ENCODE measurements around the gene MCF2L. TPM values are rescaled to one million over a fixed set of nuclear protein-coding genes. Genes with fewer than 3 reads are reported as not detected.

MCF2L gene
- total RNA-seq, 1 donor from 2014 or later = 83.0 TPM

DNA sequence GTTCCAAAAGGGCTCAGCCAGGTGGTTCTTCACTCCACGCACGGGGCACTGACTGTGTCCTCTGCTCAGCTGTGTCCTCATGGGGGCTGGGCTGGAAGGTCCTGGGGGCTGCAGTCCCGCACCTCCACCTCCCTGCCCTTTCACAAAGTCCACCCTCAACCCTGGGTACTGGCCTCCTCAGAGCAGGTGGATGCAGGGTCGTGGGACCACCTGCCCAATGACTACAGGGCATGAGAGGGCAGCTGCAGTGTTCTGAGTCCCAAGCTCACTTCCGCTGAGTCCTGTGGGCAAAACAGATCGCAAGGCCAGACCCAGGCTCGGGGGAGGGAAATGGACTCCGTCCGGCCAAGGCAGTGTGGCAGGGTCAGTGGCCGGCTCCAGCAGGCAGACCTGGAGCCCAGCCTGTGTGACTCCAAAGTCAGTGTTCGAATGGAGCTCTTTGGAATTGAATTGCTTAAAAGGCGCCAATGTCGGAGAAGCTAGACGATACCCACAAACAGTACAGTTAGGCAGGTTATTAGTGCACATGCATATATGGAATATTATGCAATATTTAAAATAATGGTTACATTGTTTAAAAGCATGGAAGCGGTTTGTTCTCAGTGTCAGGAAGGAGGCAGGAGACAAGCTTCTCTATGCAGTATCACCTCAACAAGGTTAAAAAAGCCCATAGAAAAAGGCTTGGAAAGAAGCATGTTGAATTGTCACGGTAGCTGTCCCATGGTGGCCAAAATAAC lies 54.8 kb downstream of the MCF2L start:
- H3K27me3 Mint-ChIP-seq (ENCODE audit: unreplicated experiment) = peaks cover 7% of the 10 kb centered on the region
- peaks cover 7% of the 10 kb centered on the region for H3K9me3 Mint-ChIP-seq (ENCODE audit: unreplicated experiment)
- TF ChIP-seq, protein P1, sequence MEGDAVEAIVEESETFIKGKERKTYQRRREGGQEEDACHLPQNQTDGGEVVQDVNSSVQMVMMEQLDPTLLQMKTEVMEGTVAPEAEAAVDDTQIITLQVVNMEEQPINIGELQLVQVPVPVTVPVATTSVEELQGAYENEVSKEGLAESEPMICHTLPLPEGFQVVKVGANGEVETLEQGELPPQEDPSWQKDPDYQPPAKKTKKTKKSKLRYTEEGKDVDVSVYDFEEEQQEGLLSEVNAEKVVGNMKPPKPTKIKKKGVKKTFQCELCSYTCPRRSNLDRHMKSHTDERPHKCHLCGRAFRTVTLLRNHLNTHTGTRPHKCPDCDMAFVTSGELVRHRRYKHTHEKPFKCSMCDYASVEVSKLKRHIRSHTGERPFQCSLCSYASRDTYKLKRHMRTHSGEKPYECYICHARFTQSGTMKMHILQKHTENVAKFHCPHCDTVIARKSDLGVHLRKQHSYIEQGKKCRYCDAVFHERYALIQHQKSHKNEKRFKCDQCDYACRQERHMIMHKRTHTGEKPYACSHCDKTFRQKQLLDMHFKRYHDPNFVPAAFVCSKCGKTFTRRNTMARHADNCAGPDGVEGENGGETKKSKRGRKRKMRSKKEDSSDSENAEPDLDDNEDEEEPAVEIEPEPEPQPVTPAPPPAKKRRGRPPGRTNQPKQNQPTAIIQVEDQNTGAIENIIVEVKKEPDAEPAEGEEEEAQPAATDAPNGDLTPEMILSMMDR (IDR thresholded peaks at IDR 0.05; ENCODE audit: partially characterized antibody, unreplicated experiment) = no peak
- peaks cover 10% of the 10 kb centered on the region for H3K4me1 Mint-ChIP-seq (ENCODE audit: low read depth, unreplicated experiment)
- H3K36me3 Mint-ChIP-seq (ENCODE audit: unreplicated experiment) = peaks cover 7% of the 10 kb centered on the region
- H3K4me3 Mint-ChIP-seq (ENCODE audit: unreplicated experiment) = no peak overlapping the region
- no peak for DNase-seq
- no peak overlapping the region for H3K27ac Mint-ChIP-seq (ENCODE audit: unreplicated experiment)

GRCh38 chr13:113024466-113024865 lies 55.5 kb downstream of the MCF2L start:
- no peak for DNase-seq
- no peak overlapping the region for H3K27ac Mint-ChIP-seq (ENCODE audit: unreplicated experiment)
- H3K4me3 Mint-ChIP-seq (ENCODE audit: unreplicated experiment) = no peak overlapping the region
- TF ChIP-seq, protein P1 (IDR thresholded peaks at IDR 0.05; ENCODE audit: partially characterized antibody, unreplicated experiment) = no peak
- H3K4me1 Mint-ChIP-seq (ENCODE audit: low read depth, unreplicated experiment) = peaks cover 10% of the 10 kb centered on the region
- H3K27me3 Mint-ChIP-seq (ENCODE audit: unreplicated experiment) = peaks cover 7% of the 10 kb centered on the region
- H3K36me3 Mint-ChIP-seq (ENCODE audit: unreplicated experiment) = peaks cover 7% of the 10 kb centered on the region
- H3K9me3 Mint-ChIP-seq (ENCODE audit: unreplicated experiment) = peaks cover 7% of the 10 kb centered on the region

- H3K27ac Mint-ChIP-seq (ENCODE audit: unreplicated experiment) = no peak overlapping the region
Observed at GRCh38 chr13:113026391-113026910, 57.4 kb downstream of the MCF2L start.

DNA sequence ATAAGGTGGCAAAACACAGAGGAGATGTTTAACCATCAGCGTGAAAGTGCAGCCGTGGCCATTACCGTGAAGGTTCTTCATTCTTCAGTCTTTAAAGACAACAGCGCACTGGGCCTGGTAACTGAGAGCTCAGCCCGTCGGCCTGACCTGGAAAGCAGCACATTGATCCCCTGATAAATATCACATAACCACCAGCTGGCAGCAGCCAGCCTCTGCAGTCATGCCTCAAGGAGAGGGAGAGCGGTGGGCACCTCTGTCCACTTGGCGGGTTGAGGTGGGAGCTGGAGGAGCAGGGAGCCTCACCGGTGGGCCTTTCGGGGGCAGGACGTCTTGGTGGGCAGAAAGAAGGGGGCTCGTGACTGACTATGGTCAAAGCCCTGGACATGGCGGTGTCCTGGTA lies 58.1 kb downstream of the MCF2L start:
- no peak for DNase-seq
- Mint-ChIP-seq H3K36me3 (ENCODE audit: unreplicated experiment) (no peaks in the 10 kb centered on the region), H3K4me3 (ENCODE audit: unreplicated experiment) (no peak overlapping the region), H3K9me3 (ENCODE audit: unreplicated experiment) (peaks cover 8% of the 10 kb centered on the region), H3K27ac (ENCODE audit: unreplicated experiment) (no peak overlapping the region), H3K4me1 (ENCODE audit: low read depth, unreplicated experiment) (peaks cover 10% of the 10 kb centered on the region), H3K27me3 (ENCODE audit: unreplicated experiment) (peaks cover 10% of the 10 kb centered on the region)
- TF ChIP-seq, protein P1 (IDR thresholded peaks at IDR 0.05; ENCODE audit: partially characterized antibody, unreplicated experiment) = no peak

More at GRCh38 chr13:113026391-113026910, 57.4 kb downstream of the MCF2L start:
- TF ChIP-seq, protein P1 (IDR thresholded peaks at IDR 0.05; ENCODE audit: partially characterized antibody, unreplicated experiment) = no peak
- no peak for DNase-seq
- H3K27me3 Mint-ChIP-seq (ENCODE audit: unreplicated experiment) = peaks cover 8% of the 10 kb centered on the region
- H3K4me3 Mint-ChIP-seq (ENCODE audit: unreplicated experiment) = no peak overlapping the region
- H3K9me3 Mint-ChIP-seq (ENCODE audit: unreplicated experiment) = peaks cover 6% of the 10 kb centered on the region
- no peaks in the 10 kb centered on the region for H3K36me3 Mint-ChIP-seq (ENCODE audit: unreplicated experiment)
- peaks cover 10% of the 10 kb centered on the region for H3K4me1 Mint-ChIP-seq (ENCODE audit: low read depth, unreplicated experiment)

- Mint-ChIP-seq H3K27me3 (ENCODE audit: unreplicated experiment) (peaks cover 10% of the 10 kb centered on the region), H3K36me3 (ENCODE audit: unreplicated experiment) (no peaks in the 10 kb centered on the region), H3K9me3 (ENCODE audit: unreplicated experiment) (peaks cover 8% of the 10 kb centered on the region), H3K27ac (ENCODE audit: unreplicated experiment) (no peak overlapping the region), H3K4me1 (ENCODE audit: low read depth, unreplicated experiment) (peaks cover 9% of the 10 kb centered on the region), H3K4me3 (ENCODE audit: unreplicated experiment) (no peak overlapping the region)
- DNase-seq = no peak
- TF ChIP-seq, protein P1 (IDR thresholded peaks at IDR 0.05; ENCODE audit: partially characterized antibody, unreplicated experiment) = no peak
Observed at GRCh38 chr13:113027566-113027965, 58.6 kb downstream of the MCF2L start.
